ENCODE measurements around the gene EDN1.

DNA sequence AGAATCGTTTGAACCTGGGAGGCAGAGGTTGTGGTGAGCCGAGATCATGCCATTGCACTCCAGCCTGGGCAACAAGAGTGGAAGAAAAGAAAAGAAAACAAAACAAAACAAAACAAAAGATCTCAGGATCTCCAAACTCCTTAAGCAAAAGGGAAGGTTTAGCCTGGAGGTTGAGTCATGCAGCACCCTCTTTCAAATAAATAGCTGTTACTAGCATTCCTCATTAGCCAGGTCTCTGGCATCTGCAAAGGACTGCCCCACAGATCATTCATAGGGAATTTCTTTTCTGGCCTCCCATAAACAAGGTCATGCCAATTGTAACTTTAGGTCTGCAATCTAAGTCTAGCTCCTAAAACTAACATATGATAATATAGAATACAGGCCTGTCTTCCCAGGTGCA is 37.2 kb downstream of the EDN1 start:
- TF ChIP-seq EZH2 (IDR thresholded peaks at IDR 0.05; ENCODE audit: insufficient read depth, poor library complexity, severe bottlenecking): no peak
- TF ChIP-seq EZH2phosphoT487 (IDR thresholded peaks at IDR 0.05; ENCODE audit: insufficient read depth, low read depth): no peak

Measured in GM23248 (cell line).